ENCODE results near the gene TMEM218. TPM values are rescaled to one million over a fixed set of nuclear protein-coding genes. Genes with fewer than 3 reads are reported as not detected.

TMEM218 gene
- polyA plus RNA-seq, 2 donors = 11.5 to 18.8 TPM

DNA sequence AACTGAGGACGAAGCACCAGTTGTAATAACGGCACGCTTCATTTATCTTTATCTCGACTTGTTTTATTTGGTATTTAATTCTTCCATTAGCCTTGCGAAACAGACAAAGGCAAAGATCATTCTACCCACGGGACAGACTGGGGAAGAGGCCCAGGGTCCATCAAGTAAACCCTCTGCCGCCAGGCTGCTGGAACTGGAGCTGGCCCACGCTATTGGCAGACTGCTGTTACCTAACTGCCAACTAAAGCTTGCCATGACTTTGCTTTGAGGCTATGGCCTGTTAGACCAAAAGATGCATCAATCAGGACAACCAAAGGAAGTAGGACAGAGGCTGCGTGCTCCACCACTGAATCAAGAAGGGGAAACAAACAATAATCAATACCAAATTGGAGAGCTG is 780 bp upstream of the TMEM218 start:
- 83 to 86% methylated on average over 9 of the region's 9 CpGs for WGBS, 2 donors
- Histone ChIP-seq H3K27me3 (ENCODE audit: control insufficient read depth in 1 of 2, insufficient read depth in 2 of 2, low read length in 2 of 2) (no peaks in the 10 kb centered on the region), H3K27ac (ENCODE audit: low read depth in 2 of 2, low read length in 1 of 2) (peak overlapping the region in 1 of 2 donors; percentile 66), H3K4me1 (ENCODE audit: control insufficient read depth in 2 of 2, insufficient read depth in 2 of 2, low read length in 1 of 2) (no peaks in the 10 kb centered on the region), H3K9me3 (ENCODE audit: control insufficient read depth in 2 of 2, insufficient read depth in 1 of 2, low read depth in 1 of 2, low read length in 1 of 2) (no peaks in the 10 kb centered on the region), H3K36me3 (ENCODE audit: control insufficient read depth in 2 of 2, insufficient read depth in 2 of 2, low read length in 1 of 2) (no peaks in the 10 kb centered on the region), H3K4me3 (ENCODE audit: low read depth in 1 of 2, low read length in 2 of 2) (peak overlapping the region in 1 of 2 donors; percentile 28)

- Histone ChIP-seq H3K4me3 (ENCODE audit: low read depth in 1 of 2, low read length in 2 of 2) (peak overlapping the region; percentile 71 to 81), H3K9me3 (ENCODE audit: control insufficient read depth in 2 of 2, insufficient read depth in 1 of 2, low read depth in 1 of 2, low read length in 1 of 2) (no peaks in the 10 kb centered on the region), H3K27ac (ENCODE audit: low read depth in 2 of 2, low read length in 1 of 2) (peak overlapping the region; percentile 35 to 91), H3K27me3 (ENCODE audit: control insufficient read depth in 1 of 2, insufficient read depth in 2 of 2, low read length in 2 of 2) (no peaks in the 10 kb centered on the region), H3K36me3 (ENCODE audit: control insufficient read depth in 2 of 2, insufficient read depth in 2 of 2, low read length in 1 of 2) (no peaks in the 10 kb centered on the region), H3K4me1 (ENCODE audit: control insufficient read depth in 2 of 2, insufficient read depth in 2 of 2, low read length in 1 of 2) (no peaks in the 10 kb centered on the region)
- WGBS, 2 donors = 1 to 2% methylated on average over 9 of the region's 9 CpGs
These were observed 454 bp downstream of the TMEM218 start for GRCh38 chr11:125111001-125111342.

DNA sequence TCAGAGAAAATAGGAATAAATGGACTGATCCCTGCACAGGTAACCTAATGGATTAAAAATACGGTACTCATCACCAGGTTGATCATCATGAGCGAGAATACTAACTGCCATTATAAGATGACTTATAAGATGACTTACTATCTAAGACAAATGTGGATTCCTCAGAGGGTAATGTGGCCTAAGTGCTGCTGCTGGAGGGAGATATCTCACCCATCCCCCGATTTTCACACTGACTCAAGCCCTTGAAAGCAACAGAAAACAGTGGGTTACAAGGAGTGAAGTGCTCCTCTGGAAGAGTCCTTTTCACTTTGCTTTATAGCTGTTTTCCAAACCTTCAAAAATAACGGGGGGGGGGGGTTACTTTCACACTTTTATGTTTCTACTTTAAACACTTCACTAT is 920 bp downstream of the TMEM218 start:
- no peaks in the 10 kb centered on the region for H3K4me1 ChIP-seq (ENCODE audit: control insufficient read depth in 2 of 2, insufficient read depth in 2 of 2, low read length in 1 of 2)
- H3K4me3 ChIP-seq (ENCODE audit: low read depth in 1 of 2, low read length in 2 of 2) = peak overlapping the region in 1 of 2 donors; percentile 81
- no peaks in the 10 kb centered on the region for H3K27me3 ChIP-seq (ENCODE audit: control insufficient read depth in 1 of 2, insufficient read depth in 2 of 2, low read length in 2 of 2)
- H3K27ac ChIP-seq (ENCODE audit: low read depth in 2 of 2, low read length in 1 of 2) = no peak overlapping the region
- WGBS, 2 donors = 48 to 51% methylated on average over 4 of the region's 4 CpGs
- no peaks in the 10 kb centered on the region for H3K9me3 ChIP-seq (ENCODE audit: control insufficient read depth in 2 of 2, insufficient read depth in 1 of 2, low read depth in 1 of 2, low read length in 1 of 2)
- H3K36me3 ChIP-seq (ENCODE audit: control insufficient read depth in 2 of 2, insufficient read depth in 2 of 2, low read length in 1 of 2) = no peaks in the 10 kb centered on the region

DNA sequence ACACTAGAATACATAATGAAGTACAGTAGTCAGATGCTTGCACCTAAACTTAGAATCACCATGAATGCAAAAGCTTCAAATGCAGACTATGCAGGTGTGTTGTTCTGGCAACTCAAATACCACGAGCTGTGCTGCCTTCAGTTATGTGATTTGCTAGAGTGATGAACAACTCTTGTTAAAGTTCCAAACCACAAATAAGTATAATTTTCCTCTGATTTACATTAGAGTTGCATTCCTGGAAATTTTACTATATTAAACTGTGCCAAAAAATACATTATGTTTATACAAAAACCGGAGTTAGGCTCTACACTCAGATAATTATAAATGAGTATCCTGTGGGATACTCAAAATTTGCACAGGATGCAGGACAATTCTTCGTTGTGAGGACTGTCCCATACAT is 3.0 kb downstream of the TMEM218 start:
- WGBS, 2 donors = 50 to 67% methylated on average over 3 of the region's 3 CpGs
- H3K9me3 ChIP-seq (ENCODE audit: control insufficient read depth in 2 of 2, insufficient read depth in 1 of 2, low read depth in 1 of 2, low read length in 1 of 2) = no peaks in the 10 kb centered on the region

DNA sequence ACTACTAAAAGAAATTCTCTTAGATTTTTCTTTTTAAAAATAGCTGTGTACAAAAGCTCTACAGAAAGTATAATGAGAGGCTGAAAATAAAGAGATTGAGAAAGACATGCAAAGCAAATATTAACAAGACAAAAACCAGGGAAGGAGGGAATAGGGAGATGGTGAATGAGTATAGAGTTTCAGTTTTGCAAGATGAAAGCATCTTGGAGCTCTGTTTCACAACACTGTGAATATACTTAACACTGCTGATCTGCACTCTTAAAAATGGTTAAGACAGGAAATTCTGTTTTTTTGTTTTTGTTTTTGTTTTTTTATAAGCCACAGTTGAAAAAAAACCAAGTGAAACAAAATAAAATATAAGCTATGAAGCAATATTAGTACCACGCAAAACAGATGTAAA is 5.5 kb downstream of the TMEM218 start:
- H3K4me1 ChIP-seq (ENCODE audit: control insufficient read depth in 2 of 2, insufficient read depth in 2 of 2, low read length in 1 of 2) = no peaks in the 10 kb centered on the region
- H3K9me3 ChIP-seq (ENCODE audit: control insufficient read depth in 2 of 2, insufficient read depth in 1 of 2, low read depth in 1 of 2, low read length in 1 of 2) = no peaks in the 10 kb centered on the region
- H3K27ac ChIP-seq (ENCODE audit: low read depth in 2 of 2, low read length in 1 of 2) = no peak overlapping the region
- H3K4me3 ChIP-seq (ENCODE audit: low read depth in 1 of 2, low read length in 2 of 2) = no peak overlapping the region
- no peaks in the 10 kb centered on the region for H3K27me3 ChIP-seq (ENCODE audit: control insufficient read depth in 1 of 2, insufficient read depth in 2 of 2, low read length in 2 of 2)
- 48 to 97% methylated on average over 1 of the region's 1 CpG for WGBS, 2 donors
- peaks cover 0 to 4% of the 10 kb centered on the region in 2 donors for H3K36me3 ChIP-seq (ENCODE audit: control insufficient read depth in 2 of 2, insufficient read depth in 2 of 2, low read length in 1 of 2)

More for the DNA sequence above, 3.0 kb downstream of the TMEM218 start:
- Histone ChIP-seq H3K4me3 (ENCODE audit: low read depth in 1 of 2, low read length in 2 of 2) (no peak overlapping the region), H3K27ac (ENCODE audit: low read depth in 2 of 2, low read length in 1 of 2) (no peak overlapping the region), H3K27me3 (ENCODE audit: control insufficient read depth in 1 of 2, insufficient read depth in 2 of 2, low read length in 2 of 2) (no peaks in the 10 kb centered on the region), H3K4me1 (ENCODE audit: control insufficient read depth in 2 of 2, insufficient read depth in 2 of 2, low read length in 1 of 2) (no peaks in the 10 kb centered on the region), H3K36me3 (ENCODE audit: control insufficient read depth in 2 of 2, insufficient read depth in 2 of 2, low read length in 1 of 2) (no peaks in the 10 kb centered on the region)

- Histone ChIP-seq H3K27me3 (ENCODE audit: control insufficient read depth in 1 of 2, insufficient read depth in 2 of 2, low read length in 2 of 2) (no peaks in the 10 kb centered on the region), H3K27ac (ENCODE audit: low read depth in 2 of 2, low read length in 1 of 2) (no peak overlapping the region), H3K4me1 (ENCODE audit: control insufficient read depth in 2 of 2, insufficient read depth in 2 of 2, low read length in 1 of 2) (no peaks in the 10 kb centered on the region), H3K36me3 (ENCODE audit: control insufficient read depth in 2 of 2, insufficient read depth in 2 of 2, low read length in 1 of 2) (peaks cover 0 to 6% of the 10 kb centered on the region in 2 donors), H3K4me3 (ENCODE audit: low read depth in 1 of 2, low read length in 2 of 2) (no peak overlapping the region), H3K9me3 (ENCODE audit: control insufficient read depth in 2 of 2, insufficient read depth in 1 of 2, low read depth in 1 of 2, low read length in 1 of 2) (no peaks in the 10 kb centered on the region)
- WGBS, 2 donors = 95% methylated on average over 7 of the region's 7 CpGs
These were observed 8.9 kb downstream of the TMEM218 start for GRCh38 chr11:125102510-125102909.

DNA sequence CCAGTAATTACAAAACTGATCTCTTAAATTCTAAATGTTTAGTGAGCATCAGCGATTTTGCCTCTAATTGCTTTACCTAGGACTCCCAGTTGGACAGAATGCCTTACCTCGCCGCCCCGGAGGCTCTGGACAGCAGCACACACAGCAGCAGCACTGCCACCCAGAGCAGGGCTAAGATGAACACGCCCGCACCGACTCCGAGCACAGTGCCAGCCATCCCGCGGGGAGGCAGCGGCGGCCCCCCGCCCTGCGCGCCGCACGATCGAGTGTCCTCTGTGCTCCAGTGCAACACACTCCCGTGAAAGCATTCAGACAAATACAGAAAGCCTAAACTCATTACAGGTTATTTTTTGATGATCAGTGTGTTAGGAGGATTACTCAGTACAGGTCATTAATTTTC is 9.4 kb downstream of the TMEM218 start:
- Histone ChIP-seq H3K27ac (ENCODE audit: low read depth in 2 of 2, low read length in 1 of 2) (no peak overlapping the region), H3K36me3 (ENCODE audit: control insufficient read depth in 2 of 2, insufficient read depth in 2 of 2, low read length in 1 of 2) (peaks cover 0 to 9% of the 10 kb centered on the region in 2 donors), H3K9me3 (ENCODE audit: control insufficient read depth in 2 of 2, insufficient read depth in 1 of 2, low read depth in 1 of 2, low read length in 1 of 2) (no peaks in the 10 kb centered on the region), H3K4me1 (ENCODE audit: control insufficient read depth in 2 of 2, insufficient read depth in 2 of 2, low read length in 1 of 2) (no peaks in the 10 kb centered on the region), H3K4me3 (ENCODE audit: low read depth in 1 of 2, low read length in 2 of 2) (no peak overlapping the region), H3K27me3 (ENCODE audit: control insufficient read depth in 1 of 2, insufficient read depth in 2 of 2, low read length in 2 of 2) (no peaks in the 10 kb centered on the region)
- 94 to 95% methylated on average over 19 of the region's 19 CpGs for WGBS, 2 donors

DNA sequence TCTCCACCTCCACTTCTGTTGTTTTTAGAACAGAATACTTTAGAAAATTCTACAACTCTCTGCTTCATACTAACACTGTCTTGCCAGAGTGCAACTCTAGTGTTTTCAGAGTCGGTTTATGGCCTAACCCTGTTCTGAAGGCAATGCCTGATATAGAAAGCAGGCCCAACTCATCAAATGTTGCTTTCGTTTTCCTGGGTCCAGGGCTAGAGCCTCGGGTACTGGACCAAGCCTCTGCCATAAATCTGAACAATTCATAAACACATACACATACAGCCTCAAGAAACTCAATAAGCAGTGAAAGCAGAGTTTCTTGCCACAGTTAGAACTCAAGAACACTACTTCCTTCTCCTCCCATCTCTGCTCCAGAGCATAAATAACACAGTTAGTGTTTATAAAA is 9.8 kb downstream of the TMEM218 start:
- Histone ChIP-seq H3K36me3 (ENCODE audit: control insufficient read depth in 2 of 2, insufficient read depth in 2 of 2, low read length in 1 of 2) (peaks cover 0 to 9% of the 10 kb centered on the region in 2 donors), H3K27me3 (ENCODE audit: control insufficient read depth in 1 of 2, insufficient read depth in 2 of 2, low read length in 2 of 2) (no peaks in the 10 kb centered on the region), H3K4me1 (ENCODE audit: control insufficient read depth in 2 of 2, insufficient read depth in 2 of 2, low read length in 1 of 2) (no peaks in the 10 kb centered on the region), H3K9me3 (ENCODE audit: control insufficient read depth in 2 of 2, insufficient read depth in 1 of 2, low read depth in 1 of 2, low read length in 1 of 2) (no peaks in the 10 kb centered on the region), H3K27ac (ENCODE audit: low read depth in 2 of 2, low read length in 1 of 2) (no peak overlapping the region), H3K4me3 (ENCODE audit: low read depth in 1 of 2, low read length in 2 of 2) (no peak overlapping the region)
- 77 to 82% methylated on average over 3 of the region's 3 CpGs for WGBS, 2 donors

- H3K4me1 ChIP-seq (ENCODE audit: control insufficient read depth in 2 of 2, insufficient read depth in 2 of 2, low read length in 1 of 2) = no peaks in the 10 kb centered on the region
- H3K27me3 ChIP-seq (ENCODE audit: control insufficient read depth in 1 of 2, insufficient read depth in 2 of 2, low read length in 2 of 2) = no peaks in the 10 kb centered on the region
- H3K4me3 ChIP-seq (ENCODE audit: low read depth in 1 of 2, low read length in 2 of 2) = no peak overlapping the region
- H3K27ac ChIP-seq (ENCODE audit: low read depth in 2 of 2, low read length in 1 of 2) = no peak overlapping the region
- no peaks in the 10 kb centered on the region for H3K9me3 ChIP-seq (ENCODE audit: control insufficient read depth in 2 of 2, insufficient read depth in 1 of 2, low read depth in 1 of 2, low read length in 1 of 2)
- peaks cover 0 to 17% of the 10 kb centered on the region in 2 donors for H3K36me3 ChIP-seq (ENCODE audit: control insufficient read depth in 2 of 2, insufficient read depth in 2 of 2, low read length in 1 of 2)
- whole genome bisulfite sequencing, 2 donors = 89 to 91% methylated on average over 2 of the region's 2 CpGs
These were observed 11.3 kb downstream of the TMEM218 start for GRCh38 chr11:125100136-125100535.

GRCh38 chr11:125094731-125095130 is 16.7 kb downstream of the TMEM218 start:
- peaks cover 0 to 13% of the 10 kb centered on the region in 2 donors for H3K36me3 ChIP-seq (ENCODE audit: control insufficient read depth in 2 of 2, insufficient read depth in 2 of 2, low read length in 1 of 2)
- no peaks in the 10 kb centered on the region for H3K9me3 ChIP-seq (ENCODE audit: control insufficient read depth in 2 of 2, insufficient read depth in 1 of 2, low read depth in 1 of 2, low read length in 1 of 2)
- no peak overlapping the region for H3K27ac ChIP-seq (ENCODE audit: low read depth in 2 of 2, low read length in 1 of 2)
- H3K4me1 ChIP-seq (ENCODE audit: control insufficient read depth in 2 of 2, insufficient read depth in 2 of 2, low read length in 1 of 2) = peaks cover 0 to 5% of the 10 kb centered on the region in 2 donors
- H3K4me3 ChIP-seq (ENCODE audit: low read depth in 1 of 2, low read length in 2 of 2) = no peak overlapping the region
- H3K27me3 ChIP-seq (ENCODE audit: control insufficient read depth in 1 of 2, insufficient read depth in 2 of 2, low read length in 2 of 2) = no peaks in the 10 kb centered on the region
- 87 to 95% methylated on average over 2 of the region's 2 CpGs for WGBS, 2 donors
